Heart left ventricle (tissue), 16 donors: ENCODE data around the gene ETNK1. TPM values are rescaled to one million over a fixed set of nuclear protein-coding genes. Genes with fewer than 3 reads are reported as not detected.

Experiments
- ATAC-seq, 4 donors: fragments of 200-7000 bp; cut with Tn5 transposase; one replicate each; pipeline ENCODE4 v1.9.1; 2020 to 2022; ENCODE audit warnings: moderate library complexity in 4 of 4, mild to moderate bottlenecking in 3 of 4, moderate number of reproducible peaks in 1 of 4
- DNase-seq, 5 donors: peaks; one replicate each; pipeline ENCODE4 v3.0.0-alpha.2; 2020
- H3K27ac ChIP-seq, 12 donors: fragments of 200-600 bp; sonication (generic) in 4 of 12; one replicate each; pipeline versions ENCODE4 v1.5.0 to v1.8.0; 2016 to 2022; ENCODE audit warnings: mild to moderate bottlenecking in 2 of 12
- H3K27me3 ChIP-seq, 9 donors: fragments of 200-600 bp; sonication (generic) in 2 of 9; one replicate each; pipeline versions ENCODE4 v1.5.1 to v1.8.0; 2016 to 2022; ENCODE audit warnings: mild to moderate bottlenecking in 3 of 9
- H3K36me3 ChIP-seq, 9 donors: fragments of 200-600 bp; sonication (generic) in 2 of 9; one replicate each; pipeline versions ENCODE4 v1.5.0 to v1.8.0; 2018 to 2022; ENCODE audit warnings: mild to moderate bottlenecking in 2 of 9
- H3K4me1 ChIP-seq, 12 donors: fragments of 200-600 bp; sonication (generic) in 4 of 12; one replicate each; pipeline versions ENCODE4 v1.5.0 to v1.8.0; 2016 to 2022; ENCODE audit warnings: mild to moderate bottlenecking in 3 of 12
- H3K4me3 ChIP-seq, 12 donors: fragments of 200-600 bp; sonication (generic) in 4 of 12; one replicate each; pipeline versions ENCODE4 v1.5.0 to v1.8.0; 2017 to 2022; ENCODE audit warnings: mild to moderate bottlenecking in 9 of 12, moderate library complexity in 4 of 12
- H3K9me3 ChIP-seq, 12 donors: fragments of 200-600 bp; sonication (generic) in 4 of 12; one replicate each; pipeline versions ENCODE4 v1.5.0 to v1.8.0; 2016 to 2022; ENCODE audit warnings: mild to moderate bottlenecking in 1 of 12
- CTCF ChIP-seq, 12 donors: fragments of 200-600 bp; sonication (generic) in 4 of 12; IDR thresholded peaks; one replicate each; pipeline versions ENCODE4 v1.5.0 to v1.8.0; 2018 to 2022; ENCODE audit warnings: antibody characterized with exemption in 12 of 12, mild to moderate bottlenecking in 5 of 12
- POLR2A ChIP-seq, 2 donors: fragments of 450-650 bp; IDR thresholded peaks; one replicate each; pipeline ENCODE4 v1.6.1; 2017; ENCODE audit warnings: antibody characterized with exemption in 2 of 2, mild to moderate bottlenecking in 2 of 2, moderate library complexity in 2 of 2
- WGBS, 4 donors: extraction: QIAGEN DNeasy Blood & Tissue Kit in 2 of 4; methylation state at CpG; one replicate each; pipeline versions ENCODE4 v1.1.5 to v1.1.7; 2013 to 2018; 5-methylcytosine and 5-hydroxymethylcytosine counted together
- intact Hi-C, 10 donors: fragments of 100-400 bp; cut with DNase I; formaldehyde crosslinking; loops; one replicate each; pipeline versions ENCODE4 v1.11.1 to v1.14.2; 2022
- polyA plus RNA-seq, 2 donors: library from polyadenylated mRNA; stranded (reverse); fragments of 200-250 nt; gene quantifications; one replicate each; pipeline ENCODE4 v1.2.3, GENCODE V29; 2013
- total RNA-seq, 9 donors: library from RNA; depleted of rRNA in 2 of 9; stranded (reverse); fragments of >200 nt in 2 of 9; fragmentation: NEBNext Ultra II Directional in 3 of 9; extraction: Animal tissue kit (Norgen Biotek cat#: 25700) in 3 of 9; gene quantifications; one replicate each; pipeline versions ENCODE4 v1.1.0 to v1.2.4, GENCODE V29; 2016 to 2023
- donor health status: ischemic (EF 13 %, LVEDD 7.1; RV severe dilation, severe dysfunction).
- donor health status: healthy with polysubstance abuse.
- donor health status: DM: no; HTN: yes; CAD: no.
- donor health status: DM: no; HTN: no; CAD: no.
- donor health status: ischemic (EF 25% LVEDD 6.9; RV normal size, moderate dysfunction).
- donor health status: ischemic (EF 25% LVEDD 5.7; RV mildly dilated, moderate dysfunction).
- donor health status: healthy.
- donor health status: DM: yes; HTN: yes; CAD: no.
- donor health status: ischemic (EF 35%, LVEDD 5.7; RV mildly dilated, moderate dysfunction).
- donor health status: nonischemic (EF 11% LVEDD 7.7; RV severe dilation, severe dysfunction).
- donor health status: DM: yes; HTN: yes; CAD: no.
- donor health status: PGD.
- donor health status: ischemic (EF 29% LVEDD 5.4; RV normal size, mild dysfunction).
- donor health status: nonischemic (EF 23%, LVEDD 6.1; RV moderate dilation, normal function).

ETNK1 gene
- total and polyA plus RNA-seq, 11 donors, result 8.3 to 40.9 (median 14.6) TPM

- H3K4me3 ChIP-seq, result no peak overlapping the region
- TF ChIP-seq CTCF (IDR thresholded peaks at IDR 0.05) (no peak), POLR2A (IDR thresholded peaks at IDR 0.05) (no peak)
- no peaks in the 10 kb centered on the region for H3K36me3 ChIP-seq
- no peaks in the 10 kb centered on the region for H3K27me3 ChIP-seq
- intact Hi-C loops, result no loop called here
- H3K9me3 ChIP-seq, result peaks cover 0 to 3% (median 0%) of the 10 kb centered on the region in 12 donors
- DNase-seq (no peak), ATAC-seq (no peak)
- H3K4me1 ChIP-seq, result no peaks in the 10 kb centered on the region
- 18 to 26% (median 21%) methylated on average over 2 of the region's 2 CpGs for WGBS, 4 donors
- no peak overlapping the region for H3K27ac ChIP-seq
These were observed 26.7 kb upstream of the ETNK1 start for GRCh38 chr12:22598141-22598762.

GRCh38 chr12:22598763-22599161 is 26.2 kb upstream of the ETNK1 start:
- 89 to 94% (median 93%) methylated on average over 4 of the region's 4 CpGs for WGBS, 4 donors
- no peak overlapping the region for H3K4me3 ChIP-seq
- intact Hi-C loops, result no loop called here
- peaks cover 0 to 5% (median 0%) of the 10 kb centered on the region in 12 donors for H3K9me3 ChIP-seq
- no peaks in the 10 kb centered on the region for H3K36me3 ChIP-seq
- no peak for TF ChIP-seq CTCF (IDR thresholded peaks at IDR 0.05)
- no peak for TF ChIP-seq POLR2A (IDR thresholded peaks at IDR 0.05)
- DNase-seq, result no peak
- no peak overlapping the region for H3K27ac ChIP-seq
- H3K27me3 ChIP-seq, result no peaks in the 10 kb centered on the region
- no peaks in the 10 kb centered on the region for H3K4me1 ChIP-seq
- no peak for ATAC-seq

- intact Hi-C loops, result no loop called here
- no peak for DNase-seq
- Histone ChIP-seq H3K9me3 (peaks cover 0 to 12% (median 0%) of the 10 kb centered on the region in 12 donors), H3K27me3 (no peaks in the 10 kb centered on the region), H3K27ac (no peak overlapping the region), H3K4me1 (no peaks in the 10 kb centered on the region), H3K36me3 (no peaks in the 10 kb centered on the region), H3K4me3 (no peak overlapping the region)
- 90 to 91% (median 91%) methylated on average over 4 of the region's 4 CpGs for WGBS, 4 donors
- TF ChIP-seq POLR2A (IDR thresholded peaks at IDR 0.05) (no peak), CTCF (IDR thresholded peaks at IDR 0.05) (no peak)
- ATAC-seq, result no peak
These were observed 24.8 kb upstream of the ETNK1 start for GRCh38 chr12:22600181-22600580.

GRCh38 chr12:22609501-22609900 is 15.5 kb upstream of the ETNK1 start:
- H3K4me1 ChIP-seq, result no peaks in the 10 kb centered on the region
- DNase-seq (no peak), ATAC-seq (no peak)
- H3K9me3 ChIP-seq, result peaks cover 0 to 23% (median 8%) of the 10 kb centered on the region in 12 donors
- 33 to 48% (median 43%) methylated on average over 4 of the region's 4 CpGs for WGBS, 4 donors
- TF ChIP-seq CTCF (IDR thresholded peaks at IDR 0.05) (no peak), POLR2A (IDR thresholded peaks at IDR 0.05) (no peak)
- H3K27ac ChIP-seq, result no peak overlapping the region
- no peaks in the 10 kb centered on the region for H3K36me3 ChIP-seq
- H3K4me3 ChIP-seq, result no peak overlapping the region
- H3K27me3 ChIP-seq, result no peaks in the 10 kb centered on the region
- intact Hi-C loops, result no loop called here
